OCI-LY1 (cell line): Measurements from ENCODE around the gene COQ4.

Source experiments
- H2AFZ ChIP-seq: fragments of 200-600 bp; sonication (generic), shearing (Covaris generic); 2 replicates; pipeline ENCODE4 v1.6.0; 2014; ENCODE audit warnings: antibody characterized with exemption, mild to moderate bottlenecking, low read length
- H3F3A ChIP-seq: fragments of 200-600 bp; sonication (generic), shearing (Covaris generic); 2 replicates; pipeline ENCODE4 v1.6.0; 2014; ENCODE audit warnings: mild to moderate bottlenecking, antibody characterized with exemption, low read length, moderate library complexity; ENCODE audit not compliant: insufficient read depth
- H3K27ac ChIP-seq: fragments of 200-600 bp; sonication (generic); 2 replicates; pipeline ENCODE4 v1.5.1; 2014; ENCODE audit warnings: low read length, mixed run types, mild to moderate bottlenecking, low read depth; ENCODE audit not compliant: poor library complexity, severe bottlenecking
- H3K27me3 ChIP-seq: fragments of 200-600 bp; sonication (generic); 2 replicates; pipeline ENCODE4 v1.6.0; 2014; ENCODE audit warnings: antibody characterized with exemption, mild to moderate bottlenecking, low read length, moderate library complexity; ENCODE audit not compliant: insufficient read depth
- H3K36me3 ChIP-seq: fragments of 200-600 bp; sonication (generic); 2 replicates; pipeline ENCODE4 v1.6.1; 2014; ENCODE audit warnings: mild to moderate bottlenecking, antibody characterized with exemption, low read length, moderate library complexity, mixed read lengths; ENCODE audit not compliant: insufficient read depth
- H3K4me1 ChIP-seq: fragments of 200-600 bp; sonication (generic); 2 replicates; pipeline ENCODE4 v1.5.1; 2014; ENCODE audit warnings: mild to moderate bottlenecking, low read length, moderate library complexity; ENCODE audit not compliant: insufficient read depth, severe bottlenecking
- H3K4me2 ChIP-seq: fragments of 200-600 bp; sonication (generic), shearing (Covaris generic); 2 replicates; pipeline ENCODE4 v1.6.1; 2014; ENCODE audit warnings: low read length
- H3K4me3 ChIP-seq: fragments of 200-600 bp; sonication (generic); 2 replicates; pipeline ENCODE4 v1.5.1; 2014; ENCODE audit warnings: low read length, low read depth, mild to moderate bottlenecking, mixed read lengths; ENCODE audit not compliant: poor library complexity, severe bottlenecking
- H3K79me2 ChIP-seq: fragments of 200-600 bp; shearing (Covaris generic); 2 replicates; pipeline ENCODE4 v1.6.1; 2016; ENCODE audit warnings: mixed run types, low read length, mixed read lengths; ENCODE audit not compliant: insufficient read depth
- H3K9ac ChIP-seq: fragments of 200-600 bp; sonication (generic), shearing (Covaris generic); 2 replicates; pipeline ENCODE4 v1.6.1; 2014; ENCODE audit warnings: mild to moderate bottlenecking, low read length, mixed read lengths
- H3K9me2 ChIP-seq: fragments of 200-600 bp; sonication (generic), shearing (Covaris generic); 2 replicates; pipeline ENCODE4 v1.6.1; 2014; ENCODE audit warnings: low read depth, mild to moderate bottlenecking, low read length, mixed read lengths
- H3K9me3 ChIP-seq: fragments of 200-600 bp; shearing (Covaris generic); 2 replicates; pipeline ENCODE4 v1.6.1; 2014; ENCODE audit warnings: low read length, mixed read lengths
- H4K20me1 ChIP-seq: fragments of 200-600 bp; sonication (generic), shearing (Covaris generic); 2 replicates; pipeline ENCODE4 v1.6.0; 2016; ENCODE audit warnings: mild to moderate bottlenecking, low read length; ENCODE audit not compliant: insufficient read depth
- CTCF ChIP-seq: fragments of 200-600 bp; sonication (generic), shearing (Covaris generic); IDR thresholded peaks from 2 replicates; pipeline ENCODE4 v1.5.1; 2017; ENCODE audit warnings: mild to moderate bottlenecking, antibody characterized with exemption, low read length, moderate library complexity, mixed read lengths
- EZH2 ChIP-seq: fragments of 200-600 bp; sonication (generic), shearing (Covaris generic); IDR thresholded peaks from 2 replicates; pipeline ENCODE4 v1.8.0; 2017; ENCODE audit warnings: borderline replicate concordance, mixed run types, mild to moderate bottlenecking, antibody characterized with exemption, low read length, moderate library complexity, mixed read lengths

COQ4 gene

GRCh38 chr9:128340691-128341434 lies 18.2 kb downstream of the COQ4 start:
- Histone ChIP-seq H3K27me3 (no peaks in the 10 kb centered on the region), H3K9me2 (no peaks in the 10 kb centered on the region), H3K79me2 (no peaks in the 10 kb centered on the region), H3K9ac (peak overlapping the region; percentile 76), H3K36me3 (peaks cover 10% of the 10 kb centered on the region), H3K27ac (no peak overlapping the region), H2AFZ (no peak overlapping the region), H3K4me2 (peak overlapping the region; percentile 88), H3F3A (no peaks in the 10 kb centered on the region), H4K20me1 (no peaks in the 10 kb centered on the region), H3K9me3 (no peaks in the 10 kb centered on the region), H3K4me3 (peak overlapping the region; percentile 78), H3K4me1 (peaks cover 18% of the 10 kb centered on the region)
- TF ChIP-seq CTCF = no peak
- no peak for TF ChIP-seq EZH2

- no peaks in the 10 kb centered on the region for H4K20me1 ChIP-seq
- H3K27me3 ChIP-seq = no peaks in the 10 kb centered on the region
- TF ChIP-seq EZH2 (no peak), CTCF (peak; percentile 72)
- no peaks in the 10 kb centered on the region for H3F3A ChIP-seq
- peak overlapping the region; percentile 88 for H3K4me2 ChIP-seq
- H3K9ac ChIP-seq = peak overlapping the region; percentile 76
- H3K9me2 ChIP-seq = no peaks in the 10 kb centered on the region
- H2AFZ ChIP-seq = no peak overlapping the region
- peaks cover 18% of the 10 kb centered on the region for H3K4me1 ChIP-seq
- peaks cover 10% of the 10 kb centered on the region for H3K36me3 ChIP-seq
- peak overlapping the region; percentile 78 for H3K4me3 ChIP-seq
- H3K79me2 ChIP-seq = no peaks in the 10 kb centered on the region
- H3K9me3 ChIP-seq = no peaks in the 10 kb centered on the region
- H3K27ac ChIP-seq = no peak overlapping the region
Measured at GRCh38 chr9:128341435-128341849, 18.8 kb downstream of the COQ4 start.

GRCh38 chr9:128342971-128343680 lies 20.5 kb downstream of the COQ4 start:
- Histone ChIP-seq H3K4me3 (no peak overlapping the region), H2AFZ (no peak overlapping the region), H3K27me3 (no peaks in the 10 kb centered on the region), H3K4me1 (peaks cover 18% of the 10 kb centered on the region), H3K9ac (no peak overlapping the region), H3K4me2 (no peak overlapping the region), H3K9me2 (no peaks in the 10 kb centered on the region), H3K79me2 (no peaks in the 10 kb centered on the region), H3K9me3 (no peaks in the 10 kb centered on the region), H4K20me1 (no peaks in the 10 kb centered on the region), H3F3A (no peaks in the 10 kb centered on the region), H3K27ac (no peak overlapping the region), H3K36me3 (peaks cover 19% of the 10 kb centered on the region)
- no peak for TF ChIP-seq CTCF
- TF ChIP-seq EZH2 = no peak
